ENCODE results near the gene TSPAN17. TPM values are rescaled to one million over a fixed set of nuclear protein-coding genes. Genes with fewer than 3 reads are reported as not detected.

Gene TSPAN17
- polyA plus RNA-seq, 1 of the 3 experiments (the other 2 are of a cell fraction), result 61.7 TPM

GRCh38 chr5:176654856-176655255 lies 7.6 kb downstream of the TSPAN17 start:
- H3K4me1 ChIP-seq (ENCODE audit: control insufficient read depth in 1 of 2, insufficient read depth in 2 of 2, low read depth in 1 of 2, low read length in 1 of 2), result peaks cover 0 to 38% of the 10 kb centered on the region in 2 experiments; a peak in 1 of 4 replicates
- ChIA-PET CTCF (no interaction called here), POLR2A (no interaction called here)
- no peaks in the 10 kb centered on the region for H3K27me3 ChIP-seq (ENCODE audit: insufficient read depth)
- H3K4me2 ChIP-seq, result no peak overlapping the region
- H3K36me3 ChIP-seq (replicated peaks in 1 of 2; ENCODE audit: control insufficient read depth in 1 of 2, insufficient read depth in 2 of 2, low read length in 1 of 2), result peaks cover 4 to 29% of the 10 kb centered on the region in 2 experiments
- H3K27ac ChIP-seq (ENCODE audit: low read depth in 2 of 2, low read length in 1 of 2), result no peak overlapping the region
- H4K20me1 ChIP-seq (ENCODE audit: insufficient read depth), result peaks cover 28% of the 10 kb centered on the region
- no peaks in the 10 kb centered on the region for H3K9me3 ChIP-seq
- no peak for DNase-seq
- H3F3A ChIP-seq (replicated peaks; ENCODE audit: insufficient read depth), result no peaks in the 10 kb centered on the region
- H3K79me2 ChIP-seq (ENCODE audit: insufficient read depth), result peaks cover 21% of the 10 kb centered on the region
- H3K9ac ChIP-seq, result no peak overlapping the region
- no peak overlapping the region for H2AFZ ChIP-seq (ENCODE audit: low read depth)
- H3K9me2 ChIP-seq, result no peaks in the 10 kb centered on the region
- WGBS (ENCODE audit: low lambda C conversion rate), result 92% methylated on average over 8 of the region's 14 CpGs
- TF ChIP-seq NFIC (IDR thresholded peaks at IDR 0.05; ENCODE audit: borderline replicate concordance) (no peak), POLR2AphosphoS5 (IDR thresholded peaks at IDR 0.05; ENCODE audit: low read depth, low read length) (no peak), USF1 (IDR thresholded peaks at IDR 0.05; ENCODE audit: borderline replicate concordance, low read depth) (no peak), IRF3 (IDR thresholded peaks at IDR 0.05; ENCODE audit: low read depth, low read length) (no peak), CHD2 (IDR thresholded peaks at IDR 0.05; ENCODE audit: low read length, partially characterized antibody) (no peak), JUND (IDR thresholded peaks at IDR 0.05) (no peak), GATA2 (CRISPR knock-in tag; IDR thresholded peaks at IDR 0.05) (no peak), FOXM1 (IDR thresholded peaks at IDR 0.05; ENCODE audit: low read depth) (no peak), REST (IDR thresholded peaks at IDR 0.05; ENCODE audit: low read depth, low read length) (no peak), FOSL2 (IDR thresholded peaks at IDR 0.05; ENCODE audit: borderline replicate concordance, low read depth) (no peak)
- H3K4me3 ChIP-seq (ENCODE audit: low read depth in 2 of 2, low read length in 1 of 2), result no peak overlapping the region

- Histone ChIP-seq H4K20me1 (ENCODE audit: insufficient read depth) (peaks cover 18% of the 10 kb centered on the region; the same call in 1 of the 2 replicates), H3K9ac (no peak overlapping the region), H2AFZ (ENCODE audit: low read depth) (no peak overlapping the region), H3F3A (replicated peaks; ENCODE audit: insufficient read depth) (no peaks in the 10 kb centered on the region), H3K27me3 (ENCODE audit: insufficient read depth) (no peaks in the 10 kb centered on the region), H3K79me2 (ENCODE audit: insufficient read depth) (0 out of 2 replicates have a peak, but pooled peaks cover 4% of the 10 kb centered on the region), H3K9me3 (no peaks in the 10 kb centered on the region), H3K9me2 (no peaks in the 10 kb centered on the region), H3K4me1 (ENCODE audit: control insufficient read depth in 1 of 2, insufficient read depth in 2 of 2, low read depth in 1 of 2, low read length in 1 of 2) (peaks cover 0 to 28% of the 10 kb centered on the region in 2 experiments; a peak in 1 of 4 replicates), H3K36me3 (replicated peaks in 1 of 2; ENCODE audit: control insufficient read depth in 1 of 2, insufficient read depth in 2 of 2, low read length in 1 of 2) (peaks cover 4 to 29% of the 10 kb centered on the region in 2 experiments), H3K4me2 (no peak overlapping the region), H3K4me3 (ENCODE audit: low read depth in 2 of 2, low read length in 1 of 2) (no peak overlapping the region), H3K27ac (ENCODE audit: low read depth in 2 of 2, low read length in 1 of 2) (no peak overlapping the region)
- CTCF ChIA-PET, result interaction anchor here (0.7 to 6.7 kb wide), 10 partner anchors 8 to 455 kb away, joined by 3 to 167 read pairs (median 8); partner anchors contain the start of genes TSPAN17 and UNC5A
- POLR2A ChIA-PET, result no interaction called here
- no peak for DNase-seq
- WGBS (ENCODE audit: low lambda C conversion rate), result 91% methylated on average over 8 of the region's 13 CpGs
- TF ChIP-seq POLR2AphosphoS5 (IDR thresholded peaks at IDR 0.05; ENCODE audit: low read depth, low read length) (no peak), MEF2A (IDR thresholded peaks at IDR 0.05; ENCODE audit: borderline replicate concordance, low read depth) (no peak), SMC3 (IDR thresholded peaks at IDR 0.05; ENCODE audit: low read depth, low read length) (no peak), ZBTB33 (IDR thresholded peaks at IDR 0.05; ENCODE audit: borderline replicate concordance, low read depth) (no peak), RCOR1 (IDR thresholded peaks at IDR 0.05; ENCODE audit: low read length) (no peak), FOXJ3 (CRISPR knock-in tag; IDR thresholded peaks at IDR 0.05) (no peak), EZH2phosphoT487 (IDR thresholded peaks at IDR 0.05; ENCODE audit: borderline replicate concordance, low read depth) (no peak), TEAD4 (IDR thresholded peaks at IDR 0.05; ENCODE audit: borderline replicate concordance, insufficient read depth) (no peak), MXI1 (IDR thresholded peaks at IDR 0.05; ENCODE audit: low read depth, low read length) (no peak), YY1 (IDR thresholded peaks at IDR 0.05; ENCODE audit: low read depth) (no peak), CHD2 (IDR thresholded peaks at IDR 0.05; ENCODE audit: low read length, partially characterized antibody) (no peak), ELF1 (IDR thresholded peaks at IDR 0.05) (no peak), RAD21 (IDR thresholded peaks at IDR 0.05; ENCODE audit: low read length) (no peak), EP300 (IDR thresholded peaks at IDR 0.05; ENCODE audit: borderline replicate concordance in 1 of 2, low read depth in 1 of 2, low read length in 1 of 2) (no peak)
Observed at GRCh38 chr5:176656467-176656990, 9.2 kb downstream of the TSPAN17 start.
